Smooth muscle cell (in vitro differentiated cells): Measurements from ENCODE around the gene NPC1L1. TPM values are rescaled to one million over a fixed set of nuclear protein-coding genes. Genes with fewer than 3 reads are reported as not detected.
A peak's percentile ranks its signal among the peaks of the same experiment; 100 is the strongest.

ENCODE experiments used
- DNase-seq: peaks from one replicate; lab custom pipeline; 2025; ENCODE audit not compliant: unreplicated experiment; lab: John Stamatoyannopoulos, UW
- H2AFZ ChIP-seq: fragments of 200-600 bp; sonication (generic); 2 replicates; pipeline ENCODE4 v1.6.0; 2016; ENCODE audit warnings: antibody characterized with exemption, low read depth, mild to moderate bottlenecking
- H3F3A ChIP-seq: fragments of 200-600 bp; sonication (generic); 2 replicates; pipeline ENCODE4 v1.6.0; 2017; ENCODE audit warnings: antibody characterized with exemption, low read depth
- H3K27ac ChIP-seq: fragments of 200-600 bp; sonication (generic); 2 replicates; pipeline ENCODE4 v1.5.1; 2016; ENCODE audit warnings: low read depth, mild to moderate bottlenecking
- H3K27me3 ChIP-seq: fragments of 200-600 bp; sonication (generic); 2 replicates; pipeline ENCODE4 v1.6.1; 2016; ENCODE audit warnings: low read depth, mild to moderate bottlenecking
- H3K36me3 ChIP-seq: fragments of 200-600 bp; sonication (generic); 2 replicates; pipeline ENCODE4 v1.5.1; 2016; ENCODE audit warnings: low read depth
- H3K4me1 ChIP-seq: fragments of 200-600 bp; sonication (generic); 2 replicates; pipeline ENCODE4 v1.5.1; 2016; ENCODE audit warnings: low read depth
- H3K4me2 ChIP-seq: fragments of 200-600 bp; sonication (generic); 2 replicates; pipeline ENCODE4 v1.6.0; 2016; ENCODE audit warnings: mild to moderate bottlenecking
- H3K4me3 ChIP-seq: fragments of 200-600 bp; sonication (generic); 2 replicates; pipeline ENCODE4 v1.5.1; 2016; ENCODE audit warnings: mild to moderate bottlenecking
- H3K79me2 ChIP-seq: fragments of 200-600 bp; sonication (generic); 2 replicates; pipeline ENCODE4 v1.6.0; 2016; ENCODE audit warnings: low read depth, mild to moderate bottlenecking
- H3K9ac ChIP-seq: fragments of 200-600 bp; sonication (generic); 2 replicates; pipeline ENCODE4 v1.6.0; 2016; ENCODE audit warnings: low read depth
- H3K9me3 ChIP-seq: fragments of 200-600 bp; sonication (generic); replicated peaks from 2 replicates; pipeline ENCODE4 v1.5.1; 2016; ENCODE audit warnings: low read depth
- H4K20me1 ChIP-seq: fragments of 200-600 bp; sonication (generic); 2 replicates; pipeline ENCODE4 v1.6.0; 2016; ENCODE audit warnings: low read depth
- WGBS: methylation state at CpG from one replicate; pipeline ENCODE4 v1.1.7; 2016; ENCODE audit warnings: low lambda C conversion rate; 5-methylcytosine and 5-hydroxymethylcytosine counted together
- polyA plus RNA-seq: library from polyadenylated mRNA; unstranded; fragments of >200 nt; fragmentation: Nextera tagmentation; extraction: Ambion mirVana; gene quantifications from 2 replicates; pipeline ENCODE4 v1.2.1, GENCODE V29; 2016
- total RNA-seq: library from RNA; depleted of rRNA; stranded (reverse); fragments of >200 nt; gene quantifications from 2 replicates; pipeline ENCODE4 v1.2.3, GENCODE V29; 2014
- TF ChIP-seq, protein P1 (sequence below): fragments of 200-600 bp; sonication (generic); IDR thresholded peaks from 2 replicates; pipeline ENCODE4 v1.5.1; 2017; ENCODE audit warnings: borderline replicate concordance, mild to moderate bottlenecking, antibody characterized with exemption; ENCODE audit not compliant: insufficient read depth, poor library complexity, severe bottlenecking

NPC1L1 gene
- total and polyA plus RNA-seq, 2 experiments from 2014 or later = 0.04 to 0.25 TPM

GRCh38 chr7:44470135-44470479 lies 71.0 kb downstream of the NPC1L1 start:
- peak overlapping the region; percentile 35 for H3K27ac ChIP-seq
- H3K4me1 ChIP-seq = no peaks in the 10 kb centered on the region
- H4K20me1 ChIP-seq = peaks cover 98% of the 10 kb centered on the region
- H2AFZ ChIP-seq = no peak overlapping the region
- peaks cover 8% of the 10 kb centered on the region for H3F3A ChIP-seq
- no peaks in the 10 kb centered on the region for H3K36me3 ChIP-seq
- DNase-seq = no peak
- H3K4me3 ChIP-seq = no peak overlapping the region
- no peak overlapping the region for H3K9ac ChIP-seq
- TF ChIP-seq, protein P1, sequence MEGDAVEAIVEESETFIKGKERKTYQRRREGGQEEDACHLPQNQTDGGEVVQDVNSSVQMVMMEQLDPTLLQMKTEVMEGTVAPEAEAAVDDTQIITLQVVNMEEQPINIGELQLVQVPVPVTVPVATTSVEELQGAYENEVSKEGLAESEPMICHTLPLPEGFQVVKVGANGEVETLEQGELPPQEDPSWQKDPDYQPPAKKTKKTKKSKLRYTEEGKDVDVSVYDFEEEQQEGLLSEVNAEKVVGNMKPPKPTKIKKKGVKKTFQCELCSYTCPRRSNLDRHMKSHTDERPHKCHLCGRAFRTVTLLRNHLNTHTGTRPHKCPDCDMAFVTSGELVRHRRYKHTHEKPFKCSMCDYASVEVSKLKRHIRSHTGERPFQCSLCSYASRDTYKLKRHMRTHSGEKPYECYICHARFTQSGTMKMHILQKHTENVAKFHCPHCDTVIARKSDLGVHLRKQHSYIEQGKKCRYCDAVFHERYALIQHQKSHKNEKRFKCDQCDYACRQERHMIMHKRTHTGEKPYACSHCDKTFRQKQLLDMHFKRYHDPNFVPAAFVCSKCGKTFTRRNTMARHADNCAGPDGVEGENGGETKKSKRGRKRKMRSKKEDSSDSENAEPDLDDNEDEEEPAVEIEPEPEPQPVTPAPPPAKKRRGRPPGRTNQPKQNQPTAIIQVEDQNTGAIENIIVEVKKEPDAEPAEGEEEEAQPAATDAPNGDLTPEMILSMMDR = no peak
- no peaks in the 10 kb centered on the region for H3K27me3 ChIP-seq
- H3K4me2 ChIP-seq = peak overlapping the region; percentile 19
- H3K79me2 ChIP-seq = peaks cover 54% of the 10 kb centered on the region
- 18% methylated on average over 2 of the region's 2 CpGs for WGBS
- no peaks in the 10 kb centered on the region for H3K9me3 ChIP-seq

GRCh38 chr7:44469461-44470134 lies 71.5 kb downstream of the NPC1L1 start:
- H3K27ac ChIP-seq = peak overlapping the region; percentile 35
- no peaks in the 10 kb centered on the region for H3K4me1 ChIP-seq

DNA sequence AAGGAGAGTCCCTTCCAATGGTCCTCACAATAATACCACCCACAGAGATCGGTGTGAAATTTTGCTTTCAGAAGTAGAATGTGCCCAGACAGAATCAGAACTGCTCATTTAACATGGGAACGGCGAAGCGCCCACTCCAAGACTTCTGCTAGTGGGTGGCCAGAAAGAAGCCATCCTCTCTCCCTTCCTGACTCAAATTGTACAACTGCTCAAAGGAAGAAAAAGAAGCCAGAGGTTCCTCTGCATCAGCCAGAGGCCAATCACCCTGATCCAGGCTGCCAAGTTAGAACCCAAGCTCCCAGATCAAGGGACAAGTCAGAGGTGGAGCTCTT lies 73.9 kb downstream of the NPC1L1 start:
- no peaks in the 10 kb centered on the region for H3K27me3 ChIP-seq
- 98% methylated on average over 4 of the region's 4 CpGs for WGBS
- H3F3A ChIP-seq = peaks cover 8% of the 10 kb centered on the region
- H3K79me2 ChIP-seq = peaks cover 62% of the 10 kb centered on the region
- no peak for DNase-seq
- no peaks in the 10 kb centered on the region for H3K9me3 ChIP-seq
- no peak overlapping the region for H3K4me2 ChIP-seq
- H2AFZ ChIP-seq = no peak overlapping the region
- H3K27ac ChIP-seq = no peak overlapping the region
- H4K20me1 ChIP-seq = peaks cover 97% of the 10 kb centered on the region
- no peaks in the 10 kb centered on the region for H3K4me1 ChIP-seq
- TF ChIP-seq, protein P1 = no peak
- H3K36me3 ChIP-seq = no peaks in the 10 kb centered on the region
- no peak overlapping the region for H3K4me3 ChIP-seq
- H3K9ac ChIP-seq = no peak overlapping the region

More at GRCh38 chr7:44469461-44470134, 71.5 kb downstream of the NPC1L1 start:
- Histone ChIP-seq H3K4me2 (peak overlapping the region; percentile 19), H3K27me3 (no peaks in the 10 kb centered on the region), H3K4me3 (no peak overlapping the region), H4K20me1 (peaks cover 99% of the 10 kb centered on the region), H2AFZ (no peak overlapping the region), H3K79me2 (peaks cover 58% of the 10 kb centered on the region), H3F3A (peaks cover 8% of the 10 kb centered on the region), H3K9ac (no peak overlapping the region), H3K9me3 (no peaks in the 10 kb centered on the region), H3K36me3 (no peaks in the 10 kb centered on the region)
- 62% methylated on average over 4 of the region's 4 CpGs for WGBS
- no peak for DNase-seq
- TF ChIP-seq, protein P1 = no peak
